ENCODE measurements around the gene FAM107B.

Gene FAM107B

GRCh38 chr10:14548970-14549369, 225.7 kb downstream of the FAM107B start:
- no peak for DNase-seq (ENCODE audit: low read depth)
- no peak for TF ChIP-seq CTCF (IDR thresholded peaks at IDR 0.05; ENCODE audit: insufficient read depth, low read depth, low read length, missing control alignments)
- no peak overlapping the region for H3K4me3 ChIP-seq (ENCODE audit: low read length)

GRCh38 chr10:14548474-14548873, 226.2 kb downstream of the FAM107B start:
- no peak for DNase-seq (ENCODE audit: low read depth)
- no peak for TF ChIP-seq CTCF (IDR thresholded peaks at IDR 0.05; ENCODE audit: insufficient read depth, low read depth, low read length, missing control alignments)
- no peak overlapping the region for H3K4me3 ChIP-seq (ENCODE audit: low read length)

GRCh38 chr10:14547816-14548215, 226.9 kb downstream of the FAM107B start:
- TF ChIP-seq CTCF (IDR thresholded peaks at IDR 0.05; ENCODE audit: insufficient read depth, low read depth, low read length, missing control alignments): no peak
- no peak overlapping the region for H3K4me3 ChIP-seq (ENCODE audit: low read length)

GRCh38 chr10:14545827-14546226, 228.9 kb downstream of the FAM107B start:
- DNase-seq (ENCODE audit: low read depth): peak; percentile 62
- TF ChIP-seq CTCF (IDR thresholded peaks at IDR 0.05; ENCODE audit: insufficient read depth, low read depth, low read length, missing control alignments): no peak
- H3K4me3 ChIP-seq (ENCODE audit: low read length): no peak overlapping the region

More at GRCh38 chr10:14547816-14548215, 226.9 kb downstream of the FAM107B start:
- DNase-seq (ENCODE audit: low read depth): no peak

GRCh38 chr10:14543904-14544210, 230.8 kb downstream of the FAM107B start:
- DNase-seq (ENCODE audit: low read depth): no peak
- no peak for TF ChIP-seq CTCF (IDR thresholded peaks at IDR 0.05; ENCODE audit: insufficient read depth, low read depth, low read length, missing control alignments)
- no peak overlapping the region for H3K4me3 ChIP-seq (ENCODE audit: low read length)

- H3K4me3 ChIP-seq (ENCODE audit: low read length): no peak overlapping the region
Observed at GRCh38 chr10:14543046-14543903, 231.4 kb downstream of the FAM107B start.

More at GRCh38 chr10:14543046-14543903, 231.4 kb downstream of the FAM107B start:
- DNase-seq (ENCODE audit: low read depth): no peak
- TF ChIP-seq CTCF (IDR thresholded peaks at IDR 0.05; ENCODE audit: insufficient read depth, low read depth, low read length, missing control alignments): no peak

All from epithelial cell of esophagus (primary cell).